H9 (cell line): ENCODE measurements around the gene PHC3. TPM values are rescaled to one million over a fixed set of nuclear protein-coding genes. Genes with fewer than 3 reads are reported as not detected.

Experiments
- DNase-seq: peaks from one replicate; pipeline ENCODE4 v3.0.0-alpha.2; 2017
- H2AFZ ChIP-seq: one replicate; pipeline ENCODE4 v1.6.1; 2013; ENCODE audit warnings: mild to moderate bottlenecking, low read length, control low read depth, moderate library complexity
- H2AK5ac ChIP-seq: 2 replicates; pipeline ENCODE4 v1.6.1; 2013; ENCODE audit warnings: low read length, control low read depth, mixed read lengths; ENCODE audit not compliant: insufficient read length
- H2BK120ac ChIP-seq: one replicate; pipeline ENCODE4 v1.6.1; 2013; ENCODE audit warnings: low read depth, mild to moderate bottlenecking, low read length, control low read depth, inconsistent platforms; ENCODE audit not compliant: poor library complexity, severe bottlenecking
- H2BK12ac ChIP-seq: 2 replicates; pipeline ENCODE4 v1.6.1; 2013; ENCODE audit warnings: low read length, control low read depth, mixed read lengths, low read depth; ENCODE audit not compliant: insufficient read length
- H2BK15ac ChIP-seq: 2 replicates; pipeline ENCODE4 v1.6.1; 2013; ENCODE audit warnings: low read depth, low read length, control low read depth
- H2BK20ac ChIP-seq: one replicate; pipeline ENCODE4 v1.6.1; 2013; ENCODE audit warnings: low read depth, mild to moderate bottlenecking, low read length, control low read depth, inconsistent platforms; ENCODE audit not compliant: poor library complexity, severe bottlenecking
- H2BK5ac ChIP-seq: 2 replicates; pipeline ENCODE4 v1.6.1; 2013; ENCODE audit warnings: low read length, control low read depth, mixed read lengths; ENCODE audit not compliant: insufficient read length
- H3K14ac ChIP-seq: 2 replicates; pipeline ENCODE4 v1.6.1; 2013; ENCODE audit warnings: low read length, control low read depth; ENCODE audit not compliant: insufficient read depth
- H3K18ac ChIP-seq: 2 replicates; pipeline ENCODE4 v1.6.1; 2013; ENCODE audit warnings: low read depth, mild to moderate bottlenecking, mixed read lengths, low read length, control low read depth; ENCODE audit not compliant: insufficient read length
- H3K23ac ChIP-seq: 2 replicates; pipeline ENCODE4 v1.6.1; 2013; ENCODE audit warnings: low read length, control low read depth, mixed read lengths, low read depth; ENCODE audit not compliant: insufficient read length
- H3K23me2 ChIP-seq: 2 replicates; pipeline ENCODE4 v1.6.1; 2013; ENCODE audit warnings: low read depth, mild to moderate bottlenecking, mixed read lengths, low read length, control low read depth; ENCODE audit not compliant: insufficient read length, poor library complexity, severe bottlenecking
- H3K27ac ChIP-seq: 2 replicates; pipeline ENCODE4 v1.5.1; 2013; ENCODE audit warnings: low read length, control low read depth, mixed read lengths, low read depth; ENCODE audit not compliant: insufficient read length
- H3K27me3 ChIP-seq: 2 replicates; pipeline ENCODE4 v1.6.1; 2013; ENCODE audit warnings: low read length, control low read depth, inconsistent platforms; ENCODE audit not compliant: insufficient read depth
- H3K4ac ChIP-seq: 2 replicates; pipeline ENCODE4 v1.6.1; 2013; ENCODE audit warnings: low read depth, mild to moderate bottlenecking, control low read depth, inconsistent platforms, low read length, moderate library complexity
- H3K4me1 ChIP-seq: 2 replicates; pipeline ENCODE4 v1.6.1; 2013; ENCODE audit warnings: low read length, control low read depth, inconsistent platforms; ENCODE audit not compliant: insufficient read depth
- H3K4me2 ChIP-seq: 2 replicates; pipeline ENCODE4 v1.6.1; 2013; ENCODE audit warnings: low read length, control low read depth, mixed read lengths; ENCODE audit not compliant: insufficient read length, insufficient read depth
- H3K56ac ChIP-seq: 2 replicates; pipeline ENCODE4 v1.6.1; 2013; ENCODE audit warnings: low read depth, mild to moderate bottlenecking, mixed read lengths, low read length, control low read depth; ENCODE audit not compliant: insufficient read length
- H3K79me1 ChIP-seq: 2 replicates; pipeline ENCODE4 v1.6.1; 2013; ENCODE audit warnings: low read depth, mild to moderate bottlenecking, moderate library complexity, low read length, control low read depth, inconsistent platforms; ENCODE audit not compliant: insufficient read depth, poor library complexity, severe bottlenecking
- H3K79me2 ChIP-seq: 2 replicates; pipeline ENCODE4 v1.6.1; 2013; ENCODE audit warnings: low read length, control low read depth, inconsistent platforms; ENCODE audit not compliant: insufficient read depth
- H3K9ac ChIP-seq: 2 replicates; pipeline ENCODE4 v1.6.1; 2013; ENCODE audit warnings: low read length, control low read depth, mixed read lengths; ENCODE audit not compliant: insufficient read length; ENCODE audit errors: extremely low read depth
- H3K9me3 ChIP-seq: one replicate; pipeline ENCODE4 v1.6.1; 2013; ENCODE audit warnings: low read depth, low read length, inconsistent platforms; ENCODE audit not compliant: control insufficient read depth
- H3T11ph ChIP-seq: one replicate; pipeline ENCODE4 v1.6.1; 2013; ENCODE audit warnings: mild to moderate bottlenecking, low read length, control low read depth, inconsistent platforms
- H4K20me1 ChIP-seq: one replicate; pipeline ENCODE4 v1.6.1; 2013; ENCODE audit not compliant: control insufficient read depth, insufficient read length, insufficient read depth
- H4K5ac ChIP-seq: 2 replicates; pipeline ENCODE4 v1.6.1; 2013; ENCODE audit warnings: low read depth, mild to moderate bottlenecking, mixed read lengths, low read length, control low read depth; ENCODE audit not compliant: insufficient read length
- H4K8ac ChIP-seq: replicated peaks from 2 replicates; pipeline ENCODE4 v1.6.1; 2013; ENCODE audit warnings: low read length, control low read depth, mixed read lengths, low read depth; ENCODE audit not compliant: insufficient read length
- H4K91ac ChIP-seq: 2 replicates; pipeline ENCODE4 v1.6.1; 2013; ENCODE audit warnings: low read depth, mild to moderate bottlenecking, moderate library complexity, mixed read lengths, low read length, control low read depth; ENCODE audit not compliant: insufficient read length
- H3K27ac Mint-ChIP-seq, 3 experiments: 2 replicates in 2 of 3; 3 replicates in 1 of 3; pipeline ENCODE4 v1.8.0; 2020 to 2021; ENCODE audit warnings: mixed read lengths in 3 of 3, mild to moderate bottlenecking in 1 of 3, moderate library complexity in 1 of 3
- H3K27me3 Mint-ChIP-seq: 2 replicates; pipeline ENCODE4 v1.8.0; 2021; ENCODE audit warnings: low read depth, mild to moderate bottlenecking, moderate library complexity, mixed read lengths
- H3K36me3 Mint-ChIP-seq, 3 experiments: 2 replicates in 2 of 3; 3 replicates in 1 of 3; pipeline ENCODE4 v1.8.0; 2020 to 2021; ENCODE audit warnings: low read depth in 3 of 3, mixed read lengths in 3 of 3; ENCODE audit not compliant: insufficient read depth in 1 of 3
- H3K4me1 Mint-ChIP-seq, 2 experiments: 2 replicates each; pipeline ENCODE4 v1.8.0; 2020; ENCODE audit warnings: mixed read lengths in 2 of 2
- H3K4me3 Mint-ChIP-seq, 2 experiments: 2 replicates in 1 of 2; 3 replicates in 1 of 2; pipeline ENCODE4 v1.8.0; 2020 to 2021; ENCODE audit warnings: mild to moderate bottlenecking in 2 of 2, mixed read lengths in 2 of 2, moderate library complexity in 1 of 2
- H3K9me3 Mint-ChIP-seq, 2 experiments: 2 replicates in 1 of 2; 3 replicates in 1 of 2; pipeline ENCODE4 v1.8.0; 2020; ENCODE audit warnings: mild to moderate bottlenecking in 2 of 2, mixed read lengths in 2 of 2, moderate library complexity in 1 of 2
- CTCF ChIP-seq: fragments of 200-600 bp; sonication (generic); conservative IDR thresholded peaks from 3 replicates; pipeline ENCODE4 v1.8.0; 2021; ENCODE audit warnings: antibody characterized with exemption, mild to moderate bottlenecking
- WGBS: extraction: QIAGEN DNeasy Blood & Tissue Kit; methylation state at CpG from one replicate; pipeline ENCODE4 v1.1.7; 2013; ENCODE audit warnings: missing lambda C conversion rate, low lambda C conversion rate, mixed read lengths; ENCODE audit not compliant: insufficient read length; ENCODE audit errors: extremely low coverage; 5-methylcytosine and 5-hydroxymethylcytosine counted together
- total RNA-seq: library from RNA; stranded (reverse); gene quantifications from 2 replicates; pipeline ENCODE4 v1.2.1, GENCODE V29; 2021

PHC3 gene
- total RNA-seq, 1 experiment from 2014 or later: 26.4 TPM

GRCh38 chr3:170203457-170203856, 21.9 kb upstream of the PHC3 start:
- Histone ChIP-seq H3K27ac (no peak overlapping the region), H3K79me2 (no peaks in the 10 kb centered on the region), H2AFZ (no peak overlapping the region), H2AK5ac (no peak overlapping the region), H2BK12ac (no peak overlapping the region), H3K23me2 (no peaks in the 10 kb centered on the region), H3K79me1 (no peaks in the 10 kb centered on the region), H2BK20ac (no peak overlapping the region), H3K4me1 (no peaks in the 10 kb centered on the region), H3K18ac (no peak overlapping the region), H3K9me3 (no peaks in the 10 kb centered on the region), H3K9ac (no peak overlapping the region), H3K23ac (no peak overlapping the region), H3K4ac (no peak overlapping the region), H4K91ac (no peak overlapping the region), H3K56ac (no peak overlapping the region), H2BK15ac (no peak overlapping the region), H3T11ph (no peak overlapping the region), H3K4me2 (no peak overlapping the region), H3K27me3 (no peaks in the 10 kb centered on the region), H3K14ac (no peak overlapping the region), H4K5ac (no peak overlapping the region), H2BK120ac (no peak overlapping the region), H4K20me1 (no peaks in the 10 kb centered on the region), H2BK5ac (no peak overlapping the region), H4K8ac (no peak overlapping the region)
- no CpG with 5 or more reads among the region's 4 CpGs for WGBS
- H3K4me1 Mint-ChIP-seq: peaks cover 12% of the 10 kb centered on the region in 2 experiments
- H3K27ac Mint-ChIP-seq: no peak overlapping the region
- H3K27me3 Mint-ChIP-seq: no peaks in the 10 kb centered on the region
- TF ChIP-seq CTCF: no peak
- no peak for DNase-seq
- no peak overlapping the region for H3K4me3 Mint-ChIP-seq
- H3K36me3 Mint-ChIP-seq: no peaks in the 10 kb centered on the region
- H3K9me3 Mint-ChIP-seq: no peaks in the 10 kb centered on the region
